GM18868 (cell line): ENCODE measurements around the gene PRDM15.

Experiments used
- ATAC-seq: cut with Tn5 transposase; IDR thresholded peaks from one replicate; pipeline ENCODE4 v1.9.1; 2021; ENCODE audit warnings: mild to moderate bottlenecking, moderate library complexity; ENCODE audit not compliant: unreplicated experiment

Gene PRDM15

GRCh38 chr21:41767606-41768436, 111.3 kb downstream of the PRDM15 start:
- no peak for ATAC-seq

- peak; percentile 42 for ATAC-seq
These were observed 112.1 kb downstream of the PRDM15 start, which contains the start of gene RIPK4 for GRCh38 chr21:41766883-41767605. Gene RIPK4 (minus strand): TSS chr21:41767052. CDS start chr21:41767041, 11 bp downstream.

- ATAC-seq, result no peak
These were observed 112.9 kb downstream of the PRDM15 start for GRCh38 chr21:41765973-41766882.

- ATAC-seq, result no peak
These were observed 113.7 kb downstream of the PRDM15 start for GRCh38 chr21:41765420-41765821.

GRCh38 chr21:41764558-41765419, 114.4 kb downstream of the PRDM15 start:
- ATAC-seq, result no peak

GRCh38 chr21:41763996-41764395, 115.1 kb downstream of the PRDM15 start:
- ATAC-seq, result no peak

GRCh38 chr21:41763398-41763931, 115.7 kb downstream of the PRDM15 start:
- no peak for ATAC-seq

- ATAC-seq, result no peak
These were observed 116.4 kb downstream of the PRDM15 start for GRCh38 chr21:41762753-41763152.

- ATAC-seq, result no peak
These were observed 117.1 kb downstream of the PRDM15 start for GRCh38 chr21:41761934-41762635.

- ATAC-seq, result no peak
These were observed 117.8 kb downstream of the PRDM15 start for GRCh38 chr21:41761211-41761933.

GRCh38 chr21:41760411-41760810, 118.7 kb downstream of the PRDM15 start:
- ATAC-seq, result no peak

GRCh38 chr21:41759926-41760325, 119.2 kb downstream of the PRDM15 start:
- no peak for ATAC-seq

- ATAC-seq, result no peak
These were observed 119.8 kb downstream of the PRDM15 start for GRCh38 chr21:41759214-41759840.

- no peak for ATAC-seq
These were observed 120.6 kb downstream of the PRDM15 start for GRCh38 chr21:41758550-41758949.

- ATAC-seq, result no peak
These were observed 123.0 kb downstream of the PRDM15 start for GRCh38 chr21:41755934-41756773.

- ATAC-seq, result no peak
These were observed 123.7 kb downstream of the PRDM15 start for GRCh38 chr21:41755258-41755933.

GRCh38 chr21:41754479-41754891, 124.7 kb downstream of the PRDM15 start:
- ATAC-seq, result no peak
